HG02884 (cell line): Measurements from ENCODE around the gene DEFB129.
"Not testable (repeated sequence)": the region's sequence is repeated elsewhere in the genome, so short reads cannot be mapped to it uniquely, and the experiment has no call there.

Experiments used
- ATAC-seq: cut with Tn5 transposase; IDR thresholded peaks from one replicate; pipeline ENCODE4 v1.9.1; 2021; ENCODE audit warnings: mild to moderate bottlenecking, moderate library complexity; ENCODE audit not compliant: unreplicated experiment

The DEFB129 gene

DNA sequence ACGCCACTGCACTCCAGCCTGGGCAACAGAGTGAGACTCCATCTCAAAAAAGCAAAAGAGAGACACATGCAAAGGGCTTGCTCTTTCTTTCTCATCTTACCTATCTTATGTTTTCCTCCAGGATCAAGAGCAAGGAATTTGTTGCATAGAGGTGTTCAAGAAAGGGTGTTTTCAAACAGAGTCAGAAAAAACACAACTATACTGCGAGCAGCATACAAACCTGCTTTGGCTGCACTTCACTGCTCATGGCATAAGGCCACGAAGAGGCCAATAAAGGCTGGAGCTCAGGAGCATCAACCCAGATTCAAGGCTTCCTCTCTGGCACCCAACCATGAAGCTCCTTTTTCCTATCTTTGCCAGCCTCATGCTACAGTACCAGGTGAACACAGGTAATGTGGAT, at the start of gene DEFB129:
Gene DEFB129, plus strand, starts transcription at position 301 of the 400 bp plus-strand sequence. Its CDS starts 31 bp downstream, at position 332.
- no peak for ATAC-seq

- no peak for ATAC-seq
Measured at GRCh38 chr20:184288-184687, 42.8 kb upstream of the DEFB129 start.

- ATAC-seq, result no peak
Measured at GRCh38 chr20:187733-188132, 39.3 kb upstream of the DEFB129 start.

DNA sequence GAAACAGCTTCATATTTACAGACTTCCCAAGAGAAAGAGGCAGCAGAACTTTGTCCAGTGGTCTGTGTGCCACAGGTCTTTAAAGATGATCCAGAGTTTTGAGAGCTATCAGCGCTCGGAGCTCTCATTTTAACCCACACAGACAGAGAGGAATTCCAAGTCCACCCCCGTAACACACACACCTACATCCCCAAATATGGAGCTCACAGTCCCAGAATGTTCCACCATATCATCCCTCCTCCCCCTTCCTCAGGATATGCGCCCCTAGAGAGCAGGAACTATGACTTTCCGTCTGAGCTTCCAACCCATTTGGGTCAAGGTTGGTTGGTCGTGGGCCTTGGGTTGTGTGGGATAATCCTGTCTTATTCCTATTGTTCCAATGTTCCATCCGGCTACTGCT, 37.4 kb upstream of the DEFB129 start, which contains the start of gene DEFB128:
Gene DEFB128, minus strand, starts transcription at position 101 of the 400 bp plus-strand sequence. Its CDS starts 88 bp downstream, at position 13.
- ATAC-seq, result no peak

- ATAC-seq, result no peak
Measured at GRCh38 chr20:198225-198624, 28.8 kb upstream of the DEFB129 start.

DNA sequence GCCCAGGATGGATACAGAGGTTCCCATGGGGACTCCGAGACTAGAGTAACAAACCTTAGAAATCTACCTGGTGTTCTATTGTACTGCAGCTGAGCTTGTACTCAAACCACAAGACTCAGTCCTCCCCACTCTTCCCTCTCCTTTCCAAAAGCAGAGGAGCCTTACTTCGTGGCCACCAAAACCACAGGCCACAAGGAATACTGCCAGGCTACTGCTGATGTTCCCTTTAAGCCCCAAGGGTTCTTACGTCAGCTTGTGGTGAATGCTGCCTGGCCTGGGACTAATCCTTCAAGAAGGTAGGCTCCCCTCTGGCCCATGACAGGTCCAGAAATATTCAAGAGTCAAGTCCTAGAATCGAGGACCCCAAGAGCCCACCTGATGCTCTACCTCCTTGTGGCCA, 27.1 kb upstream of the DEFB129 start:
- no peak for ATAC-seq

GRCh38 chr20:203630-204029, 23.4 kb upstream of the DEFB129 start:
- ATAC-seq, result not testable (repeated sequence)

GRCh38 chr20:208942-209566, 18.0 kb upstream of the DEFB129 start:
- ATAC-seq, result no peak

DNA sequence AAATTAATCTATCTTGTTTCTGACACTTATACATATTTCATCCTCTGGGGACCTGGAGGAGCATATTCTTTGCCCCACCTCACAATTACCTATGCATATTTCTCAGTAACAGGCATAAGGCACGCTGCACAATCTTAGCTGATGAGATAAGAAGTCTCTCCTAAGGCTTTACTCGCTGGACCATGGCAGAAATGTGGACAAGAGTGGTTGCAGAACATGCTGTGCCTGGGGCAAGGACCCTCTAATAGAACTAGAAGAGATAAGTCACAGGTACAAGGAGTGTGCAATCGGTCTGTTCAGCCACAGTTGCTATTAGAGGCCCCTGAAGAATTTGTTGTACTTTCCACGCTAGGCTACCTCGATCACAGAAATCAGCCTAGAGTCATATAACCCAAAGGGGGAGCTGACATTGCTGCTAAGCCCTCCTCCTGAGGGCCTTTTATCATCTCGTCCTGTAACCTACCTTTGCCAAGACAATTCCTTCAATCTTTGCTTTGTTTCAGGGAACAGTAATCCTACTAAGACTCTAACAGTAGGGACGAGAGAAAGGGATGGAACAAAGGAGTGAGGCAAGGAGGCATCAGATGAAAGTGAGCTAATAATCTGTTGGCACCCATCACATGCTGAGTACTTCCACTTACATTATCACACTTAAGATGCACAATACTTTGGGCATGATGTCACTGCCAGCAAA, 16.1 kb upstream of the DEFB129 start:
- no peak for ATAC-seq

DNA sequence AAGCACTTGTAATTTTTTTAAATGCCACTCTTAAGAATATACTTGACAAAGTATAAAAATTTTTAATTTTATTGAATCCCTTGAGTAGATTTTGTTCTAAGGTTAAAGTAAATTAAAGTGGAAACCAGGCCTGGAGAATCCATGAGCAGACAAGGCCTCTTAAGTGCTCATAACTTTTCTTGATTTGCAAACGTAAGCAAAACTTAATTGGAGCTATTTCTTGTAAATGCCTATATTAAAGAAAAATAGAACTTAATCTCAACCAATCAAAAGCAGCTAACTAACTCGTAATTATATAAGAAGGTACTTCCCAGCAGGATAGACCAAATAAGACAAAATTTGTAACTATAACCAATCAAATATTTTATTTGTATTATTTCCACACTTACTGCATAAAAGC, 12.7 kb upstream of the DEFB129 start:
- ATAC-seq, result no peak

DNA sequence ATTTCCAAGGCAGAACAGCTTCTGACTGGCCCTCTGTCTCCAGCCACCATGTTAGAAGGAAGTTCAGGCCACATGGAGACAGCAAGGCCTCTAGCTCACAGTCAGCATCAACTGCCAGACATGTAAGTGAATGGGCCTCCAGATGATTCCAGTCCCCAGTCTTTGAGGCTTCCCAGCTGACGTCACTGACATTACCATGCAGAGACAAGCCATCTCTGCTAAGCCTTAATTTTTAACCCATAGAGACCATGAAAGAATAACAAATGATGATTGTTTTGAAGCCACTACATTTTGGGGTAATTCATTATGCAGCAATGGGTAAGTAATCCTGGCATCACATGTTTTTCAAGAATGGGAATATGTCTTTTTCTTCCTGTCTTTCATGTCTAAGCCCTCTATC, 11.3 kb upstream of the DEFB129 start:
- no peak for ATAC-seq

DNA sequence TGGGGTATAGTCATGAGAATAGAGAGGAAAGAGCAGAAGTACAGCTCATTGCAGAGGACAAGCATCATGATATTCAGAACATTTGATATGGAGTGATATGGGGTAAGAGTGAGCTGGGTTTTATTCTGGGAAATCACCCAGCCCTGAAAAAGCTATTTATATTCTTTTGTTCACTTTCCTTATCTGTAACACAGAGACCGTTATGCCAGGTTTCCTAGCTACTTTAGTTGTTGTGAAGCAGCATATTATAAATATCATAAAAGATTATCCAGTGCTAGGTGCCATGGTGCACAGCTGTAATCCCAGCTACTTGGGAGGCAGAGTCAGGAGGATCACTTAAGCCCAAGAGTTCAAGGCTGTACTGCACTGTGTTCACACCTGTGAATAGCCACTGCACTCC, 9.8 kb upstream of the DEFB129 start:
- ATAC-seq, result no peak

- no peak for ATAC-seq
Measured at GRCh38 chr20:219290-220115, 7.6 kb upstream of the DEFB129 start.

- ATAC-seq, result no peak
Measured at GRCh38 chr20:221258-221830, 5.7 kb upstream of the DEFB129 start.

DNA sequence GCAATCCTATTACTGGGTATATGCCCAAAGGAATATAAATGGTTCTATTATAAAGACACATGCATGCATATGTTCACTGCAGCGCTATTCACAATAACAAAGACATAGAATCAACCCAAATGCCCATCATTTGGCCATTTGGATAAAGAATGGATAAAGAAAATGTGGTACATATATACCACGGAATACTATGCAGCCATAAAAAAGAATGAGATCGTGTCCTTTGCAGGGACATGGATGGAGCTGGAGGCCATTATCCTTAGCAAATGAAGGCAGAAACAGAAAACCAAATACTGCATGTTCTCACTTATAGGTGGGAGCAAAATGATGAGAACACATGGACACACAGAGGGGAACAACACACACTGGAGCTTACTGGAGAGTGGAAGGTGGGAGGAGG, 1.2 kb upstream of the DEFB129 start:
- ATAC-seq, result not testable (repeated sequence)

DNA sequence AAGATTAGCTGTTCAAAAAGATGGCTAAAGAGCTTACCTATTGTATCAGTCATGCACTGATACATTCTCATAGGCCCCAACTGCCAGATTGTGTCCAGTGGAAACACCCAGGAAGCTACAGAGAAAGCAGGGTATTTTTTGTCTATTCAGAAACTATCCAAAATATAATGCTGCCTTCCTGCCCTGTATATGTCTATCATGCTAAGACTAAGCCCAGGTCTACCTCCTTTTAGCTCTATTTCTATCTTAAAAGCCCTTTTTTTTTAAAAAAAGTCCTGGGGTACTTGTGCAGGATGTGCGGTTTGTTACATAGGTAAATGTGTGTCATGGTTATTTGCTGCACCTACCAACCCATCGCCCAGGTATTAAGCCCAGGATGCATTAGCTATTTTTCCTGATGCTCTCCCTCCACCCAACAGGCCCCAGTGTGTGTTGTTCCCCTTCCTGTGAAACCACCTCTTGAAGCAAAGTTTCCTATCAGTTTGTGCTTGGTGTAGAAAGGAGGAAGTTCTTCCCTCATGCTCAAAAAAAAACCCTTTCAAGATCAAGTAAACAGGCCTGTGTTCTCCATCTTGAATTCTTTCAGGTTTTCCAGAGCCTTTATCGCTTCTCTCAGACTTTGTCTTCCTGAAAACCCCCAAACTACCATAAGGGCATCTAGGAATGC, 514 bp downstream of the DEFB129 start:
- ATAC-seq, result no peak

DNA sequence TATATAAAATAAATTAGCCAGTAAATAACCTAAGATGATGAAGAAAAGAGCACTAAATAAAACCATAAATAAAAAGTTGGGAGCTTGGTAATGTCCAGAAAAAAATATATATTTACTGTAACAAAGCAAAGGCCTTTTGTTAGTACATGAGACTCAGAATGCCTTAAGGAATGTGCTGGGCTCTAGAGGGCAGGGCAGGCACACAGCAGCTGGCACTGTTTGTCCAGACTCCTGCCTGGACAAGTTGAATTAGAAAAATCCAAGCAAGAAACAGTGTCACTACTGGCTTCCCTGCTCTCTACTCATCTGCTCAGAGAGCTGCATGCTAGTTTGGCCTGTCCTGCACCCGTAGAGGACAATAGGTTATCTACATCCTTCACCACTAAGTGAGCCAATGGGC, 8.8 kb downstream of the DEFB129 start:
- no peak for ATAC-seq

DNA sequence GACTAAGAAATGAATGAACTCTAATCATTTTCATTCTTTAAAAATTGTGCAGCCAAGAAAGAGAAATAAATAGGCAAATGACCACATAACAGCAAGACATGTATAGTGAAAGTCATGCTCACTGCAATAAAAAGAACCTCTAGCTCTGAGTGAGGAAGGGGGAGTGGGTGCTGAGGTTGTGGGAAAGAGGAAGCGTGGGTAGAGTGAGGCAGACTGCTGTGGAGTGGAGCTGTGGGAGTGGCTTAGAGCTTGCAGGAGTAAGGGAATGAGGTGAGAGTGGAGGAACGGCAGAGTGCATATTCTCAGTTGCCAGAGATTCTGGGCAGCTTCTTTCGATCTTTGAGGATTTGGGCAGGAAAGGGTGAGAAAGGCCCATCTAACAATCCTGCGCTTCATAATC, 10.4 kb downstream of the DEFB129 start:
- peak; percentile 72 for ATAC-seq

- ATAC-seq, result peak; percentile 74
Measured at GRCh38 chr20:237929-238328, 10.9 kb downstream of the DEFB129 start.

DNA sequence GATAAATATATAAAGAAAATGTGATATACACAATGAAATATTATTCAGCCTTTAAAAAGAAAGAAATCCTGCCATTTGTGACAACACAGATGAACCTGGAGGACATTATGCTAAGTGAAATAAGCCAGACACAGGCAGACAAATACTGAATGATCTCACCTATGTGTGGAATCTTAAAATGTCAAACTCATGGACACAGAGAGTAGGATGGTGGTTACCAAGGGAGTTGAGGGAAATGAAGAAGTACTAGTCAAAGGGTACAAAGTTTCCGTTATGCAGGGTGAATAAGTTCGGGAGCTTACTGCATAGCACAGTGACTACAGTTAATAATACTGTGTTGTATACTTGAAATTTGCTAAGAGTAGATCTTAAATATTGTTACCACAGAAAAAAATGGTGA, 15.8 kb downstream of the DEFB129 start:
- ATAC-seq, result no peak

- ATAC-seq, result no peak
Measured at GRCh38 chr20:251354-251753, 24.3 kb downstream of the DEFB129 start.
